Smooth muscle cell (in vitro differentiated cells): ENCODE measurements around the gene FAM241B. TPM values are rescaled to one million over a fixed set of nuclear protein-coding genes. Genes with fewer than 3 reads are reported as not detected.

ENCODE experiments used
- DNase-seq: peaks from one replicate; lab custom pipeline; 2025; ENCODE audit not compliant: unreplicated experiment; lab: John Stamatoyannopoulos, UW
- H2AFZ ChIP-seq: fragments of 200-600 bp; sonication (generic); 2 replicates; pipeline ENCODE4 v1.6.0; 2016; ENCODE audit warnings: antibody characterized with exemption, low read depth, mild to moderate bottlenecking
- H3F3A ChIP-seq: fragments of 200-600 bp; sonication (generic); 2 replicates; pipeline ENCODE4 v1.6.0; 2017; ENCODE audit warnings: antibody characterized with exemption, low read depth
- H3K27ac ChIP-seq: fragments of 200-600 bp; sonication (generic); 2 replicates; pipeline ENCODE4 v1.5.1; 2016; ENCODE audit warnings: low read depth, mild to moderate bottlenecking
- H3K27me3 ChIP-seq: fragments of 200-600 bp; sonication (generic); 2 replicates; pipeline ENCODE4 v1.6.1; 2016; ENCODE audit warnings: low read depth, mild to moderate bottlenecking
- H3K36me3 ChIP-seq: fragments of 200-600 bp; sonication (generic); 2 replicates; pipeline ENCODE4 v1.5.1; 2016; ENCODE audit warnings: low read depth
- H3K4me1 ChIP-seq: fragments of 200-600 bp; sonication (generic); 2 replicates; pipeline ENCODE4 v1.5.1; 2016; ENCODE audit warnings: low read depth
- H3K4me2 ChIP-seq: fragments of 200-600 bp; sonication (generic); 2 replicates; pipeline ENCODE4 v1.6.0; 2016; ENCODE audit warnings: mild to moderate bottlenecking
- H3K4me3 ChIP-seq: fragments of 200-600 bp; sonication (generic); 2 replicates; pipeline ENCODE4 v1.5.1; 2016; ENCODE audit warnings: mild to moderate bottlenecking
- H3K79me2 ChIP-seq: fragments of 200-600 bp; sonication (generic); 2 replicates; pipeline ENCODE4 v1.6.0; 2016; ENCODE audit warnings: low read depth, mild to moderate bottlenecking
- H3K9ac ChIP-seq: fragments of 200-600 bp; sonication (generic); 2 replicates; pipeline ENCODE4 v1.6.0; 2016; ENCODE audit warnings: low read depth
- H3K9me3 ChIP-seq: fragments of 200-600 bp; sonication (generic); replicated peaks from 2 replicates; pipeline ENCODE4 v1.5.1; 2016; ENCODE audit warnings: low read depth
- H4K20me1 ChIP-seq: fragments of 200-600 bp; sonication (generic); 2 replicates; pipeline ENCODE4 v1.6.0; 2016; ENCODE audit warnings: low read depth
- whole genome bisulfite sequencing: methylation state at CpG from one replicate; pipeline ENCODE4 v1.1.7; 2016; ENCODE audit warnings: low lambda C conversion rate; 5-methylcytosine and 5-hydroxymethylcytosine counted together
- polyA plus RNA-seq: library from polyadenylated mRNA; unstranded; fragments of >200 nt; fragmentation: Nextera tagmentation; extraction: Ambion mirVana; gene quantifications from 2 replicates; pipeline ENCODE4 v1.2.1, GENCODE V29; 2016
- total RNA-seq: library from RNA; depleted of rRNA; stranded (reverse); fragments of >200 nt; gene quantifications from 2 replicates; pipeline ENCODE4 v1.2.3, GENCODE V29; 2014
- TF ChIP-seq, protein P1 (sequence below): fragments of 200-600 bp; sonication (generic); IDR thresholded peaks from 2 replicates; pipeline ENCODE4 v1.5.1; 2017; ENCODE audit warnings: borderline replicate concordance, mild to moderate bottlenecking, antibody characterized with exemption; ENCODE audit not compliant: insufficient read depth, poor library complexity, severe bottlenecking

FAM241B gene
- total and polyA plus RNA-seq, 2 experiments from 2014 or later = 4.1 to 8.0 TPM

- H3K27me3 ChIP-seq = peaks cover 7% of the 10 kb centered on the region
- H3K4me2 ChIP-seq = no peak overlapping the region
- no peak overlapping the region for H3K27ac ChIP-seq
- H2AFZ ChIP-seq = no peak overlapping the region
- no peaks in the 10 kb centered on the region for H3K36me3 ChIP-seq
- TF ChIP-seq, protein P1, sequence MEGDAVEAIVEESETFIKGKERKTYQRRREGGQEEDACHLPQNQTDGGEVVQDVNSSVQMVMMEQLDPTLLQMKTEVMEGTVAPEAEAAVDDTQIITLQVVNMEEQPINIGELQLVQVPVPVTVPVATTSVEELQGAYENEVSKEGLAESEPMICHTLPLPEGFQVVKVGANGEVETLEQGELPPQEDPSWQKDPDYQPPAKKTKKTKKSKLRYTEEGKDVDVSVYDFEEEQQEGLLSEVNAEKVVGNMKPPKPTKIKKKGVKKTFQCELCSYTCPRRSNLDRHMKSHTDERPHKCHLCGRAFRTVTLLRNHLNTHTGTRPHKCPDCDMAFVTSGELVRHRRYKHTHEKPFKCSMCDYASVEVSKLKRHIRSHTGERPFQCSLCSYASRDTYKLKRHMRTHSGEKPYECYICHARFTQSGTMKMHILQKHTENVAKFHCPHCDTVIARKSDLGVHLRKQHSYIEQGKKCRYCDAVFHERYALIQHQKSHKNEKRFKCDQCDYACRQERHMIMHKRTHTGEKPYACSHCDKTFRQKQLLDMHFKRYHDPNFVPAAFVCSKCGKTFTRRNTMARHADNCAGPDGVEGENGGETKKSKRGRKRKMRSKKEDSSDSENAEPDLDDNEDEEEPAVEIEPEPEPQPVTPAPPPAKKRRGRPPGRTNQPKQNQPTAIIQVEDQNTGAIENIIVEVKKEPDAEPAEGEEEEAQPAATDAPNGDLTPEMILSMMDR = no peak
- H3K9ac ChIP-seq = no peak overlapping the region
- no peaks in the 10 kb centered on the region for H4K20me1 ChIP-seq
- no peaks in the 10 kb centered on the region for H3F3A ChIP-seq
- WGBS = 75% methylated on average over 13 of the region's 13 CpGs
- no peaks in the 10 kb centered on the region for H3K79me2 ChIP-seq
- no peak overlapping the region for H3K4me3 ChIP-seq
- DNase-seq = no peak
- H3K4me1 ChIP-seq = peaks cover 1% of the 10 kb centered on the region
- H3K9me3 ChIP-seq = no peaks in the 10 kb centered on the region
Measured at GRCh38 chr10:69635428-69636272, 5.6 kb downstream of the FAM241B start.

DNA sequence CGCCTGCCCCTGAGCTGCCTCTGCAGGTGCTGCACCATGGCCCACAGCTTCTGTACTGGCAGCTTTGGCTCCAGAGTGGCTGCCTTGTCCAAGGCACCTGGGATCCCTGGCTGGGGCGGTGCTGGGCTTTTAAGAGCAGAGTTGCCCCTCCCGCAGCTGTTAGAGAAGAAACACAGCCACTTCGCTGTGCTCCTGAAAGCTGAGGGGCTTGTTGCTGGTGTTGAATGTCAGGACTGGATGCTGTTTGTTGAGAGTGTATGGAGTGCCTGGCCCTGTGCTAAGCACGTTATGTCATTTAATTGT lies 6.2 kb downstream of the FAM241B start:
- no peaks in the 10 kb centered on the region for H3K79me2 ChIP-seq
- no peaks in the 10 kb centered on the region for H3K4me1 ChIP-seq
- WGBS = 86% methylated on average over 5 of the region's 5 CpGs
- H3K4me3 ChIP-seq = no peak overlapping the region
- no peak overlapping the region for H3K27ac ChIP-seq
- H3K9me3 ChIP-seq = no peaks in the 10 kb centered on the region
- no peak overlapping the region for H3K9ac ChIP-seq
- H4K20me1 ChIP-seq = no peaks in the 10 kb centered on the region
- no peak overlapping the region for H2AFZ ChIP-seq
- peaks cover 1% of the 10 kb centered on the region for H3K27me3 ChIP-seq
- no peaks in the 10 kb centered on the region for H3K36me3 ChIP-seq
- H3K4me2 ChIP-seq = no peak overlapping the region
- DNase-seq = no peak
- H3F3A ChIP-seq = no peaks in the 10 kb centered on the region
- TF ChIP-seq, protein P1 = no peak

DNA sequence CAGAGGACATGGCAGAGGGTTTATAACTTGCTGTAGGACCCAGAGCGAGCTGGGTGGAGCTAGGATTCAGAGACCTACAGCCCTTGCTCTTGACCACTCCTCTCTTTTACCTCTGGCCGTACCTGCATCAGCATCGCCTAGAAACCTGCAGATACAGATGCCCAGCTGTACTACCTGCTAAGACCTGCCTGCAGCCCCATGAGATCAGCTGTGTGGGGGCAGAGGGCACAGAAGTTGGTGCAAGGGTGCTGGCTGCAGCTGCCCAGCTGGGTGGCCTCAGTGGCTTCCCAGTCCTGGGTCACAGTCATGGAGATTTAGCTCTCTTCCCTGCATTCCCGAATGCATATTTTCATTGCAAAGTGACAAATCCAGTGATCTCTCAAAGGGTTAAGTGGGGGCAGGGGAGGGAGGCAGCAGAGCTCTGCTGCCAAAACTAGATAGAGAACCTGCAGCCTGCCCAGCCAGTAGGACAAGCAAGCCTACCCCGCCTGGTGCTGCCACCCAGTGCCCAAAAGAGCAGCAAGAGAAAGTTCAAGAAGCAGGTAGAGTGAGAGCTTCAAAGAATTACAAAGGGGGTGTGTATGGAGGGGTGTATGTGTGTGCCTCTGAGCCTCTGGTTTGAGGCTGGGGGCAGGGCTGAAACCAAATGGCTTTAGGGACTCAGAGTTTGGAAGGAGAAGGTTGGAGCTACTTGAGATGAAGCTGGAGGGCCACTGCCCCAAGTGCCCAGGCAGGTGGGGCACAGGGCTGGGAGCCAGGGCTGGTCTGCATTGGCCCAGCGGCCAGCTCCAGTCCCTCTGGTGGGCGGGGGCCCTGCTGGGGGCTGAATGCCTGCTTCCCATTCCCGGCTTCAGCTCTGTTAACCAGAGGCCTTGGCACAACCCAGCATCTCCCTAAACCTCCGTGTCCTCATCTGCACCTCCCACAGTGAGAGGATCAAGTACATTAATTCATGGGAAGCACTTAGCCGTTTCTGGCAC lies 6.9 kb downstream of the FAM241B start:
- no peak overlapping the region for H3K4me2 ChIP-seq
- H3K9ac ChIP-seq = no peak overlapping the region
- peaks cover 3% of the 10 kb centered on the region for H3K27me3 ChIP-seq
- H3K79me2 ChIP-seq = no peaks in the 10 kb centered on the region
- no peak overlapping the region for H2AFZ ChIP-seq
- H4K20me1 ChIP-seq = no peaks in the 10 kb centered on the region
- no peak overlapping the region for H3K27ac ChIP-seq
- H3K36me3 ChIP-seq = no peaks in the 10 kb centered on the region
- H3K9me3 ChIP-seq = no peaks in the 10 kb centered on the region
- H3F3A ChIP-seq = no peaks in the 10 kb centered on the region
- 64% methylated on average over 10 of the region's 10 CpGs for WGBS
- no peak overlapping the region for H3K4me3 ChIP-seq
- TF ChIP-seq, protein P1 = no peak
- H3K4me1 ChIP-seq = no peaks in the 10 kb centered on the region
- DNase-seq = no peak
